H9 (cell line): ENCODE measurements around the gene RNPEPL1. TPM values are rescaled to one million over a fixed set of nuclear protein-coding genes. Genes with fewer than 3 reads are reported as not detected.
"Not testable (repeated sequence)": the region's sequence is repeated elsewhere in the genome, so short reads cannot be mapped to it uniquely, and the experiment has no call there.

Source experiments
- DNase-seq: peaks from one replicate; pipeline ENCODE4 v3.0.0-alpha.2; 2017
- H2AFZ ChIP-seq: one replicate; pipeline ENCODE4 v1.6.1; 2013; ENCODE audit warnings: mild to moderate bottlenecking, low read length, control low read depth, moderate library complexity
- H2AK5ac ChIP-seq: 2 replicates; pipeline ENCODE4 v1.6.1; 2013; ENCODE audit warnings: low read length, control low read depth, mixed read lengths; ENCODE audit not compliant: insufficient read length
- H2BK120ac ChIP-seq: one replicate; pipeline ENCODE4 v1.6.1; 2013; ENCODE audit warnings: low read depth, mild to moderate bottlenecking, low read length, control low read depth, inconsistent platforms; ENCODE audit not compliant: poor library complexity, severe bottlenecking
- H2BK12ac ChIP-seq: 2 replicates; pipeline ENCODE4 v1.6.1; 2013; ENCODE audit warnings: low read length, control low read depth, mixed read lengths, low read depth; ENCODE audit not compliant: insufficient read length
- H2BK15ac ChIP-seq: 2 replicates; pipeline ENCODE4 v1.6.1; 2013; ENCODE audit warnings: low read depth, low read length, control low read depth
- H2BK20ac ChIP-seq: one replicate; pipeline ENCODE4 v1.6.1; 2013; ENCODE audit warnings: low read depth, mild to moderate bottlenecking, low read length, control low read depth, inconsistent platforms; ENCODE audit not compliant: poor library complexity, severe bottlenecking
- H2BK5ac ChIP-seq: 2 replicates; pipeline ENCODE4 v1.6.1; 2013; ENCODE audit warnings: low read length, control low read depth, mixed read lengths; ENCODE audit not compliant: insufficient read length
- H3K14ac ChIP-seq: 2 replicates; pipeline ENCODE4 v1.6.1; 2013; ENCODE audit warnings: low read length, control low read depth; ENCODE audit not compliant: insufficient read depth
- H3K18ac ChIP-seq: 2 replicates; pipeline ENCODE4 v1.6.1; 2013; ENCODE audit warnings: low read depth, mild to moderate bottlenecking, mixed read lengths, low read length, control low read depth; ENCODE audit not compliant: insufficient read length
- H3K23ac ChIP-seq: 2 replicates; pipeline ENCODE4 v1.6.1; 2013; ENCODE audit warnings: low read length, control low read depth, mixed read lengths, low read depth; ENCODE audit not compliant: insufficient read length
- H3K23me2 ChIP-seq: 2 replicates; pipeline ENCODE4 v1.6.1; 2013; ENCODE audit warnings: low read depth, mild to moderate bottlenecking, mixed read lengths, low read length, control low read depth; ENCODE audit not compliant: insufficient read length, poor library complexity, severe bottlenecking
- H3K27ac ChIP-seq: 2 replicates; pipeline ENCODE4 v1.5.1; 2013; ENCODE audit warnings: low read length, control low read depth, mixed read lengths, low read depth; ENCODE audit not compliant: insufficient read length
- H3K27me3 ChIP-seq: 2 replicates; pipeline ENCODE4 v1.6.1; 2013; ENCODE audit warnings: low read length, control low read depth, inconsistent platforms; ENCODE audit not compliant: insufficient read depth
- H3K4ac ChIP-seq: 2 replicates; pipeline ENCODE4 v1.6.1; 2013; ENCODE audit warnings: low read depth, mild to moderate bottlenecking, control low read depth, inconsistent platforms, low read length, moderate library complexity
- H3K4me1 ChIP-seq: 2 replicates; pipeline ENCODE4 v1.6.1; 2013; ENCODE audit warnings: low read length, control low read depth, inconsistent platforms; ENCODE audit not compliant: insufficient read depth
- H3K4me2 ChIP-seq: 2 replicates; pipeline ENCODE4 v1.6.1; 2013; ENCODE audit warnings: low read length, control low read depth, mixed read lengths; ENCODE audit not compliant: insufficient read length, insufficient read depth
- H3K56ac ChIP-seq: 2 replicates; pipeline ENCODE4 v1.6.1; 2013; ENCODE audit warnings: low read depth, mild to moderate bottlenecking, mixed read lengths, low read length, control low read depth; ENCODE audit not compliant: insufficient read length
- H3K79me1 ChIP-seq: 2 replicates; pipeline ENCODE4 v1.6.1; 2013; ENCODE audit warnings: low read depth, mild to moderate bottlenecking, moderate library complexity, low read length, control low read depth, inconsistent platforms; ENCODE audit not compliant: insufficient read depth, poor library complexity, severe bottlenecking
- H3K79me2 ChIP-seq: 2 replicates; pipeline ENCODE4 v1.6.1; 2013; ENCODE audit warnings: low read length, control low read depth, inconsistent platforms; ENCODE audit not compliant: insufficient read depth
- H3K9ac ChIP-seq: 2 replicates; pipeline ENCODE4 v1.6.1; 2013; ENCODE audit warnings: low read length, control low read depth, mixed read lengths; ENCODE audit not compliant: insufficient read length; ENCODE audit errors: extremely low read depth
- H3K9me3 ChIP-seq: one replicate; pipeline ENCODE4 v1.6.1; 2013; ENCODE audit warnings: low read depth, low read length, inconsistent platforms; ENCODE audit not compliant: control insufficient read depth
- H3T11ph ChIP-seq: one replicate; pipeline ENCODE4 v1.6.1; 2013; ENCODE audit warnings: mild to moderate bottlenecking, low read length, control low read depth, inconsistent platforms
- H4K20me1 ChIP-seq: one replicate; pipeline ENCODE4 v1.6.1; 2013; ENCODE audit not compliant: control insufficient read depth, insufficient read length, insufficient read depth
- H4K5ac ChIP-seq: 2 replicates; pipeline ENCODE4 v1.6.1; 2013; ENCODE audit warnings: low read depth, mild to moderate bottlenecking, mixed read lengths, low read length, control low read depth; ENCODE audit not compliant: insufficient read length
- H4K8ac ChIP-seq: replicated peaks from 2 replicates; pipeline ENCODE4 v1.6.1; 2013; ENCODE audit warnings: low read length, control low read depth, mixed read lengths, low read depth; ENCODE audit not compliant: insufficient read length
- H4K91ac ChIP-seq: 2 replicates; pipeline ENCODE4 v1.6.1; 2013; ENCODE audit warnings: low read depth, mild to moderate bottlenecking, moderate library complexity, mixed read lengths, low read length, control low read depth; ENCODE audit not compliant: insufficient read length
- H3K27ac Mint-ChIP-seq, 3 experiments: 2 replicates in 2 of 3; 3 replicates in 1 of 3; pipeline ENCODE4 v1.8.0; 2020 to 2021; ENCODE audit warnings: mixed read lengths in 3 of 3, mild to moderate bottlenecking in 1 of 3, moderate library complexity in 1 of 3
- H3K27me3 Mint-ChIP-seq: 2 replicates; pipeline ENCODE4 v1.8.0; 2021; ENCODE audit warnings: low read depth, mild to moderate bottlenecking, moderate library complexity, mixed read lengths
- H3K36me3 Mint-ChIP-seq, 3 experiments: 2 replicates in 2 of 3; 3 replicates in 1 of 3; pipeline ENCODE4 v1.8.0; 2020 to 2021; ENCODE audit warnings: low read depth in 3 of 3, mixed read lengths in 3 of 3; ENCODE audit not compliant: insufficient read depth in 1 of 3
- H3K4me1 Mint-ChIP-seq, 2 experiments: 2 replicates each; pipeline ENCODE4 v1.8.0; 2020; ENCODE audit warnings: mixed read lengths in 2 of 2
- H3K4me3 Mint-ChIP-seq, 2 experiments: 2 replicates in 1 of 2; 3 replicates in 1 of 2; pipeline ENCODE4 v1.8.0; 2020 to 2021; ENCODE audit warnings: mild to moderate bottlenecking in 2 of 2, mixed read lengths in 2 of 2, moderate library complexity in 1 of 2
- H3K9me3 Mint-ChIP-seq, 2 experiments: 2 replicates in 1 of 2; 3 replicates in 1 of 2; pipeline ENCODE4 v1.8.0; 2020; ENCODE audit warnings: mild to moderate bottlenecking in 2 of 2, mixed read lengths in 2 of 2, moderate library complexity in 1 of 2
- WGBS: extraction: QIAGEN DNeasy Blood & Tissue Kit; methylation state at CpG from one replicate; pipeline ENCODE4 v1.1.7; 2013; ENCODE audit warnings: missing lambda C conversion rate, low lambda C conversion rate, mixed read lengths; ENCODE audit not compliant: insufficient read length; ENCODE audit errors: extremely low coverage; 5-methylcytosine and 5-hydroxymethylcytosine counted together
- total RNA-seq: library from RNA; stranded (reverse); gene quantifications from 2 replicates; pipeline ENCODE4 v1.2.1, GENCODE V29; 2021
- TF ChIP-seq, protein P1 (sequence below): fragments of 200-600 bp; sonication (generic); conservative IDR thresholded peaks from 3 replicates; pipeline ENCODE4 v1.8.0; 2021; ENCODE audit warnings: antibody characterized with exemption, mild to moderate bottlenecking

Gene RNPEPL1
- total RNA-seq, 1 experiment from 2014 or later: 22.5 TPM

- Mint-ChIP-seq H3K9me3 (peaks cover 14 to 39% of the 10 kb centered on the region in 2 experiments), H3K36me3 (peaks cover 2 to 12% (median 5%) of the 10 kb centered on the region in 3 experiments; a peak in 6 of 7 replicates)
- H3T11ph ChIP-seq, H2AFZ ChIP-seq, H3K9ac ChIP-seq, H2BK120ac ChIP-seq, H3K27me3 ChIP-seq, H2BK12ac ChIP-seq, H3K9me3 ChIP-seq, H3K79me2 ChIP-seq, H2BK15ac ChIP-seq, H3K4me2 ChIP-seq, H2BK20ac ChIP-seq, H3K18ac ChIP-seq, H3K27ac ChIP-seq, H4K8ac ChIP-seq, H3K4me3 Mint-ChIP-seq, H4K20me1 ChIP-seq, H3K23me2 ChIP-seq, H2BK5ac ChIP-seq, H3K4me1 ChIP-seq, H3K27me3 Mint-ChIP-seq, H3K79me1 ChIP-seq, H4K5ac ChIP-seq, H3K14ac ChIP-seq, H3K4ac ChIP-seq, H3K4me1 Mint-ChIP-seq, H2AK5ac ChIP-seq, H3K23ac ChIP-seq, H4K91ac ChIP-seq, DNase-seq, H3K27ac Mint-ChIP-seq, H3K56ac ChIP-seq: not testable (repeated sequence)
- WGBS: no CpG with 5 or more reads among the region's 5 CpGs
- TF ChIP-seq, protein P1, sequence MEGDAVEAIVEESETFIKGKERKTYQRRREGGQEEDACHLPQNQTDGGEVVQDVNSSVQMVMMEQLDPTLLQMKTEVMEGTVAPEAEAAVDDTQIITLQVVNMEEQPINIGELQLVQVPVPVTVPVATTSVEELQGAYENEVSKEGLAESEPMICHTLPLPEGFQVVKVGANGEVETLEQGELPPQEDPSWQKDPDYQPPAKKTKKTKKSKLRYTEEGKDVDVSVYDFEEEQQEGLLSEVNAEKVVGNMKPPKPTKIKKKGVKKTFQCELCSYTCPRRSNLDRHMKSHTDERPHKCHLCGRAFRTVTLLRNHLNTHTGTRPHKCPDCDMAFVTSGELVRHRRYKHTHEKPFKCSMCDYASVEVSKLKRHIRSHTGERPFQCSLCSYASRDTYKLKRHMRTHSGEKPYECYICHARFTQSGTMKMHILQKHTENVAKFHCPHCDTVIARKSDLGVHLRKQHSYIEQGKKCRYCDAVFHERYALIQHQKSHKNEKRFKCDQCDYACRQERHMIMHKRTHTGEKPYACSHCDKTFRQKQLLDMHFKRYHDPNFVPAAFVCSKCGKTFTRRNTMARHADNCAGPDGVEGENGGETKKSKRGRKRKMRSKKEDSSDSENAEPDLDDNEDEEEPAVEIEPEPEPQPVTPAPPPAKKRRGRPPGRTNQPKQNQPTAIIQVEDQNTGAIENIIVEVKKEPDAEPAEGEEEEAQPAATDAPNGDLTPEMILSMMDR: peak; percentile 37; the same call in 2 of the 3 replicates
Measured at GRCh38 chr2:240616860-240617666, 48.8 kb downstream of the RNPEPL1 start.
